Colonic mucosa (tissue), 4 donors: ENCODE results near the gene ZNF407. TPM values are rescaled to one million over a fixed set of nuclear protein-coding genes. Genes with fewer than 3 reads are reported as not detected.

Experiments used
- DNase-seq: peaks from one replicate; pipeline ENCODE4 v3.0.0-alpha.2; 2020
- H3K27ac ChIP-seq: fragments of 200-600 bp; one replicate; pipeline ENCODE4 v1.8.0; 2021
- H3K27me3 ChIP-seq: fragments of 200-600 bp; one replicate; pipeline ENCODE4 v1.8.0; 2021
- H3K36me3 ChIP-seq: fragments of 200-600 bp; one replicate; pipeline ENCODE4 v1.8.0; 2021
- H3K4me1 ChIP-seq: fragments of 200-600 bp; one replicate; pipeline ENCODE4 v1.8.0; 2021; ENCODE audit warnings: mild to moderate bottlenecking
- H3K4me3 ChIP-seq: fragments of 200-600 bp; one replicate; pipeline ENCODE4 v1.8.0; 2021
- H3K9ac ChIP-seq, 2 donors: one replicate each; pipeline ENCODE4 v1.7.0; 2013; ENCODE audit warnings: control low read depth in 2 of 2, low read depth in 2 of 2, low read length in 2 of 2
- H3K9me3 ChIP-seq: fragments of 200-600 bp; one replicate; pipeline ENCODE4 v1.8.0; 2021
- CTCF ChIP-seq: fragments of 200-600 bp; IDR thresholded peaks from one replicate; pipeline ENCODE4 v1.8.0; 2022; ENCODE audit warnings: antibody characterized with exemption, mild to moderate bottlenecking
- intact Hi-C: fragments of 100-400 bp; cut with DNase I; formaldehyde crosslinking; loops from one replicate; pipeline ENCODE4 v1.14.1; 2022
- total RNA-seq, 2 donors: library from RNA; stranded (reverse); fragmentation: NEBNext Ultra II Directional in 1 of 2; extraction: Animal tissue kit (Norgen Biotek cat#: 25700) in 1 of 2; gene quantifications; one replicate each; pipeline ENCODE4 v1.2.1, GENCODE V29; 2021
- donor health status: healthy.
- donor health status: DM: no; HTN: no; CAD: no.
- donor health status: DM: no; HTN: no; CAD: no.

ZNF407 gene
- total RNA-seq, 2 donors from 2014 or later: 8.1 to 13.1 TPM

DNA sequence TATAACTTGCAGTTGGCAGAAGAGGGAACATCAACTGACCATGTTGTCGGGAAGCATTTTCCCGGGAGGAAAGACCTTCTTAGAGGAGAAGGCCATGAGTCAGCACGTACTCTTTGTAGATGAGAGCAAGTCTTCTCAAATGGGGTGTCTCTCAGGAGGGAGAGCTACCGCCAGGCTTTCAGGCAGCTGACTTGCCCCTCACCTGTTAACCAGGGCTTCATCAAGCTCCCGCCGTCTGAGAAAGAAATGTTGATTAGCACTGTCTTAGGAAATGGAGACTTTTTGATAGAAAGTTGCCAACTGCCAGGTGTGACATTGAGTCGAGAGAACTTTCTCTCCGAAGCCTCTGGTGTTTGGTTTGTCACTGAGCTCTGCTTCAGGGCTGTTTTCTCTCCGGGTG is 196.1 kb downstream of the ZNF407 start:
- Histone ChIP-seq H3K9ac (no peak overlapping the region), H3K4me3 (no peak overlapping the region), H3K27me3 (no peaks in the 10 kb centered on the region), H3K36me3 (no peaks in the 10 kb centered on the region), H3K4me1 (no peaks in the 10 kb centered on the region), H3K9me3 (no peaks in the 10 kb centered on the region), H3K27ac (no peak overlapping the region)
- intact Hi-C loops: no loop called here
- no peak for TF ChIP-seq CTCF
- no peak for DNase-seq

- no peak for DNase-seq
Observed at GRCh38 chr18:74795751-74796150, 198.1 kb downstream of the ZNF407 start.

GRCh38 chr18:74796211-74796610 is 198.5 kb downstream of the ZNF407 start:
- H3K9me3 ChIP-seq: no peaks in the 10 kb centered on the region
- no peak for DNase-seq
- no peak overlapping the region for H3K4me3 ChIP-seq
- no peak overlapping the region for H3K27ac ChIP-seq
- H3K9ac ChIP-seq: no peak overlapping the region
- no peak for TF ChIP-seq CTCF
- no peaks in the 10 kb centered on the region for H3K27me3 ChIP-seq
- no peaks in the 10 kb centered on the region for H3K36me3 ChIP-seq
- H3K4me1 ChIP-seq: no peaks in the 10 kb centered on the region
- intact Hi-C loops: no loop called here

More at GRCh38 chr18:74795751-74796150, 198.1 kb downstream of the ZNF407 start:
- intact Hi-C loops: no loop called here
- Histone ChIP-seq H3K4me1 (no peaks in the 10 kb centered on the region), H3K36me3 (no peaks in the 10 kb centered on the region), H3K27ac (no peak overlapping the region), H3K27me3 (no peaks in the 10 kb centered on the region), H3K4me3 (no peak overlapping the region), H3K9ac (no peak overlapping the region), H3K9me3 (no peaks in the 10 kb centered on the region)
- no peak for TF ChIP-seq CTCF

DNA sequence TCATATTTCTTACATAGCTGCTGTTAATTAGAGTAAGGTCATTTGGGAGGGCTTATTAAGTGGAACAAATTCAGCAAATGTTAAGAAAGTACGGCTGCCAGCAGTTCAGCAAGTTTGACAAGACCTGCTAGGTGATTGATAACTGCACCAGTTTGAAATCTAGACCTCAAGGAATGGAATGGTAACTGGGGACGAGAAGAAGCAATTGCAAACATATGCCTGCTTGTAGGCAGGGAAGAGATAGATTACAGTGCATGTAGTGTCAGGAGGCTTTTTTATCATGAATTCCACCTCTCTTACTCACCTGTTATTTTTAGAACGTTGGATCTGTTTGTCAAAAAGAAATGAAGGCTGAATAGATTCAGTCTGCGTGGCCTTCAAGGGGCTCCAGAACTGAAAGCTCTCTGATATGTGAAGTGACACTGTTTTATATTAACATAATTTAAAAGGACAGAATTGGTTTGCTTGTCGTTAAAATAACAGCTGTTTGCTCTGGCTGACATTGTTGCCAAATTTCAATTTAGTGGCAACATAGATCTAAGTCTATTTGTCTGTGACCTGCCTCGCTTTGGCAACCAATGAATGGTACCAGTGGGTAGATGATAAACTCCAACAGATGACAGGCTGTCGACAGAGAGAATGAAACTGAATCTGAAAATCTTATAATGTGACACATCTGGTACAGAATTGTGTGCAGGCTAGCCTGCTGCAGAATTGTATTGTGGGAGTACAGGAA is 199.3 kb downstream of the ZNF407 start:
- Histone ChIP-seq H3K36me3 (no peaks in the 10 kb centered on the region), H3K27ac (no peak overlapping the region), H3K27me3 (no peaks in the 10 kb centered on the region), H3K9me3 (no peaks in the 10 kb centered on the region), H3K9ac (no peak overlapping the region), H3K4me1 (no peaks in the 10 kb centered on the region), H3K4me3 (no peak overlapping the region)
- intact Hi-C loops: no loop called here
- no peak for TF ChIP-seq CTCF
- no peak for DNase-seq

DNA sequence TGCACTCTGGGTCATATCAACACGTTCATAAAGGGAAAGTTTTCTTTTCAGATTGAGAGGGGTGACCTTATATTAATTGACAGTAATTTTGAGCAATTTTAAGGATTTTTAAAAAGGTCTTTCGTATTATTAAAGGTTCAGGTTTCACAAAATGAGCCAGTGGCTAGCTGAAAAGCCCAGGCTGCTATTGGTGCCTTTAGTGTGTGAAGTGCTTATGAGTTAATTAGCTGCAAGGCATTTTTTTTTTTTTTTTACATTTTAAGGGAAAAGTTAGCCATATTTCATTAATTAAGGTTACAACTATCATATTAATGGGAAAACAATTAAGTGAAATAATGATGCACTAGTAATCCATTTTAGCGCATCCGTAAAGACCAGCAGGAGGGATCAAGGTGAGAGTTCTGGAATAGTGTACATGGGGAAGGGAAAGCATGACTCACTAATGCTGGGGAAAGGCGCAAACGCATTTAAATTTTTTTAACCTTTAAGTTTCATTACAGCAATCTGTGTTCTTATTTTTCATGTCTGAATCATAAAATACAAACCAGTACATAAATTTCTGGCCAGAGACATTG is 200.0 kb downstream of the ZNF407 start:
- no peaks in the 10 kb centered on the region for H3K36me3 ChIP-seq
- intact Hi-C loops: no loop called here
- no peaks in the 10 kb centered on the region for H3K9me3 ChIP-seq
- H3K4me3 ChIP-seq: no peak overlapping the region
- no peak for TF ChIP-seq CTCF
- H3K4me1 ChIP-seq: no peaks in the 10 kb centered on the region
- H3K27me3 ChIP-seq: no peaks in the 10 kb centered on the region
- H3K27ac ChIP-seq: no peak overlapping the region
- H3K9ac ChIP-seq: no peak overlapping the region
- no peak for DNase-seq
